Mucosa of descending colon (tissue), 3 donors: ENCODE measurements around the gene AATF. TPM values are rescaled to one million over a fixed set of nuclear protein-coding genes. Genes with fewer than 3 reads are reported as not detected.

ENCODE experiments used
- ATAC-seq: fragments of 200-7000 bp; cut with Tn5 transposase; one replicate; pipeline ENCODE4 v1.9.1; 2020; ENCODE audit warnings: mild to moderate bottlenecking, moderate library complexity
- DNase-seq, 3 donors: peaks; one replicate each; pipeline ENCODE4 v3.0.0-alpha.2; 2020
- H3K36me3 ChIP-seq: fragments of 200-600 bp; one replicate; pipeline ENCODE4 v1.8.0; 2021; ENCODE audit warnings: low read depth, mild to moderate bottlenecking
- H3K4me1 ChIP-seq: fragments of 200-600 bp; one replicate; pipeline ENCODE4 v1.8.0; 2021; ENCODE audit warnings: low read depth, mild to moderate bottlenecking
- H3K4me3 ChIP-seq: fragments of 200-600 bp; one replicate; pipeline ENCODE4 v1.8.0; 2021; ENCODE audit warnings: mild to moderate bottlenecking
- H3K9me3 ChIP-seq: fragments of 200-600 bp; one replicate; pipeline ENCODE4 v1.8.0; 2021; ENCODE audit warnings: mild to moderate bottlenecking
- CTCF ChIP-seq: fragments of 200-600 bp; IDR thresholded peaks from one replicate; pipeline ENCODE4 v1.8.0; 2022; ENCODE audit warnings: antibody characterized with exemption, mild to moderate bottlenecking
- intact Hi-C, 2 donors: fragments of 100-400 bp; cut with DNase I in 1 of 2; cut with micrococcal nuclease in 1 of 2; formaldehyde crosslinking; loops; one replicate each; pipeline versions ENCODE4 v1.11.0 to v1.11.1; 2022; cut with DNase I, micrococcal nuclease
- total RNA-seq, 3 donors: library from RNA; stranded (reverse); fragmentation: NEBNext Ultra II Directional in 2 of 3; extraction: Animal tissue kit (Norgen Biotek cat#: 25700) in 2 of 3; gene quantifications; one replicate each; pipeline versions ENCODE4 v1.2.1 to v1.2.4, GENCODE V29; 2021 to 2023
- donor health status: DM: no; HTN: no; CAD: no; lungs with moderate emphysema.
- donor health status: DM: no; HTN: no; CAD: no.
- donor health status: DM: no; HTN: yes; CAD: no.

Gene AATF
- total RNA-seq, 3 donors from 2014 or later: 35.6 to 47.2 (median 37.9) TPM

DNA sequence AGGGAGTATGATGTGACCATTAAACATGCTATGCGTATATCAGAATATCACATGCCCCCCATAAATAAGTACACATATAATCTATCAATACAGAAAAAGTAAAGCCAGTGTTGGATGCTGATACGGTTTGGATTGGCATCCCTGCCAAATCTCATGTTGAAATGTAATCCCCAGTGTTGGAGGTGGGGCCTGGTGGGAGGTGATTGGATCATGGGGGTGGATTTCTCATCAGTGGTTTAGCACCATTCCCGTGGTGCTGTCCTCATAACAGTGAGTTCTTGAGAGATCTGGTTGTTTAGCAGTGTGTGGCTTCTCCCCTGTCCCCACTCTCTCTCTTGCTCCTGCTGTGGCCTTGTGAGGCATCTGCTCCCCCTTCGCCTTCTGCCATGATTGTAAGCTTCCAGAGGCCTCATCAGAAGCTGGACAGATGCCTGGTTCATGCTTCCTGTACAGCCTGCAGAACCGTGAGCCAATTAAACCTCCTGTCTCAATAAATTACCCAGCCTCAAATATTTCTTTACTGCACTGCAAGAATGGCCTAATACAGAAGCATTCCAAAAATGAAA lies 88.9 kb downstream of the AATF start:
- no peak overlapping the region for H3K4me3 ChIP-seq
- H3K4me1 ChIP-seq: no peaks in the 10 kb centered on the region
- no peak for ATAC-seq
- TF ChIP-seq CTCF: no peak
- H3K9me3 ChIP-seq: no peaks in the 10 kb centered on the region
- intact Hi-C loops: no loop called here
- no peak for DNase-seq
- no peaks in the 10 kb centered on the region for H3K36me3 ChIP-seq

GRCh38 chr17:37039269-37039668 lies 90.5 kb downstream of the AATF start:
- DNase-seq (no peak), ATAC-seq (no peak)
- TF ChIP-seq CTCF: no peak
- Histone ChIP-seq H3K36me3 (no peaks in the 10 kb centered on the region), H3K9me3 (no peaks in the 10 kb centered on the region), H3K4me1 (no peaks in the 10 kb centered on the region), H3K4me3 (no peak overlapping the region)
- intact Hi-C loops: no loop called here

GRCh38 chr17:37041932-37042331 lies 93.2 kb downstream of the AATF start:
- no peaks in the 10 kb centered on the region for H3K36me3 ChIP-seq
- TF ChIP-seq CTCF: no peak
- H3K4me1 ChIP-seq: no peaks in the 10 kb centered on the region
- no peaks in the 10 kb centered on the region for H3K9me3 ChIP-seq
- intact Hi-C loops: no loop called here
- ATAC-seq (no peak), DNase-seq (no peak)
- no peak overlapping the region for H3K4me3 ChIP-seq

DNA sequence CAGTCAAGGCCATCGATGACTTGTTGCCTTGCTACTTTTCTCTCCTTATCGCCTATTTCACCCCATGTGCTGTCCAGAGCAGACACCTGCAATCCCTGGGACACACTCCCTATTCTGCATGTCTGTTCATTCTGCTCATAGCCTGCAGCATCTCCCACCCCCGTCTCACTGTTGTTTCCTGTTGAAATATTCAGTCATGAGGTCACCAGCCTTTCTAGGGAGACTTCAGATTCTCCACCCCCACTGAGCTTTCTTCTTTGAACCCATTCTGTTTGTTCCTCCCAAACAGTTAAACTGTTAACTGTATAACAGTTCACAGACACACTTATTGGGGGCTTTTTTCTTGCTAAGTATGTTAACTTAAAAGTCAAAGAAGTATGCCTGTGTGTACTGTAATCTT lies 94.4 kb downstream of the AATF start:
- Histone ChIP-seq H3K4me3 (no peak overlapping the region), H3K36me3 (no peaks in the 10 kb centered on the region), H3K4me1 (no peaks in the 10 kb centered on the region), H3K9me3 (no peaks in the 10 kb centered on the region)
- intact Hi-C loops: no loop called here
- TF ChIP-seq CTCF: no peak
- DNase-seq: no peak
- ATAC-seq: no peak

DNA sequence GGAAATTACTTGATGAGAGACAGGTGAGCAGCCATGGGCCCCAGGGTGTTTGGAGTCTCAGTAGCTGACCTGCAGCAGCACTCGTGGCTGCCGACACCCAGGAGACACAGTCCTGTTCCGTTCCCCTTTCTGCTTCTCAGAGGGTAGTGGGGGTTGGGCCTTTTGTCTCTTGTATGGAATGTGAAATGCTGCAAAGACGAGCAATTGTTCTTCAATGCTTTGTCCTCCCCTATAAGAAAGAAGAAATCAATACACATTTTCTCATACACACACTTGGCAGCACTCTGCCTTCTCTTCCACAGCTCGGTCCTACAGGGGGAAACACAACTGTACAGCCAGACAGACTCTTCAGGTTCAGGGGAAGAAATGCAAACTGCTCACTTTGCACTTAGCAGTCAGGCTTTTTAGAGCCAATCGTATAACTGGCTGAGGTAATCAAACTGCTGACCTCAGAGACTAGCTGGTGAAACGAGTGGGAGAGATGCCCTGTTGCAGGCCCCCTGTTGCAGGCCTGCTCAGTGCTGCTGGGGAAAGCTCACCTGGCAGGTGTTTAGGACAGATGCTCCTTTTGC lies 96.7 kb downstream of the AATF start:
- Histone ChIP-seq H3K9me3 (no peaks in the 10 kb centered on the region), H3K36me3 (no peaks in the 10 kb centered on the region), H3K4me1 (no peaks in the 10 kb centered on the region), H3K4me3 (no peak overlapping the region)
- ATAC-seq (no peak), DNase-seq (no peak)
- intact Hi-C loops: no loop called here
- TF ChIP-seq CTCF: no peak
